Right lobe of liver (tissue), 6 donors: ENCODE data around the gene PCNX2. TPM values are rescaled to one million over a fixed set of nuclear protein-coding genes. Genes with fewer than 3 reads are reported as not detected.

Experiments used
- ATAC-seq, 4 donors: fragments of 200-7000 bp; cut with Tn5 transposase; one replicate each; pipeline ENCODE4 v1.9.1; 2020; ENCODE audit warnings: mild to moderate bottlenecking in 4 of 4, moderate library complexity in 4 of 4
- DNase-seq, 3 donors: peaks; one replicate each; pipeline ENCODE4 v3.0.0-alpha.2; 2020
- H3K27ac ChIP-seq, 3 donors: fragments of 200-600 bp; one replicate each; pipeline ENCODE4 v1.8.0; 2022
- H3K27me3 ChIP-seq, 2 donors: fragments of 200-600 bp; one replicate each; pipeline ENCODE4 v1.8.0; 2022
- H3K36me3 ChIP-seq, 4 donors: fragments of 200-600 bp; sonication (generic) in 1 of 4; one replicate each; pipeline versions ENCODE4 v1.5.1 to v1.8.0; 2017 to 2022; ENCODE audit warnings: control low read depth in 1 of 4
- H3K4me1 ChIP-seq, 4 donors: fragments of 200-600 bp; sonication (generic) in 1 of 4; one replicate each; pipeline versions ENCODE4 v1.5.1 to v1.8.0; 2017 to 2022; ENCODE audit warnings: control low read depth in 1 of 4
- H3K4me3 ChIP-seq, 3 donors: fragments of 200-600 bp; one replicate each; pipeline ENCODE4 v1.8.0; 2022
- H3K9me3 ChIP-seq, 4 donors: fragments of 200-600 bp; sonication (generic) in 1 of 4; one replicate each; pipeline versions ENCODE4 v1.5.1 to v1.8.0; 2017 to 2022; ENCODE audit warnings: control low read depth in 1 of 4
- CTCF ChIP-seq, 4 donors: fragments of 200-600 bp in 3 of 4; fragments of 450-650 bp in 1 of 4; IDR thresholded peaks; one replicate each; pipeline versions ENCODE4 v1.5.1 to v1.8.0; 2016 to 2022; ENCODE audit warnings: antibody characterized with exemption in 4 of 4, mild to moderate bottlenecking in 2 of 4
- POLR2A ChIP-seq: fragments of 450-650 bp; IDR thresholded peaks from one replicate; pipeline ENCODE4 v1.6.1; 2017; ENCODE audit warnings: antibody characterized with exemption, mild to moderate bottlenecking
- WGBS: methylation state at CpG from one replicate; pipeline ENCODE4 v1.1.6; 2018; ENCODE audit warnings: low coverage, low lambda C conversion rate; ENCODE audit not compliant: insufficient coverage; ENCODE audit errors: missing lambda C conversion rate; 5-methylcytosine and 5-hydroxymethylcytosine counted together
- intact Hi-C, 2 donors: fragments of 100-400 bp; cut with DNase I; formaldehyde crosslinking; loops; one replicate each; pipeline versions ENCODE4 v1.11.2 to v1.14.1; 2022
- total RNA-seq, 6 experiments: library from RNA; depleted of rRNA in 2 of 6; stranded (reverse); fragments of >200 nt in 2 of 6; fragmentation: NEBNext Ultra II Directional in 3 of 6; extraction: Animal tissue kit (Norgen Biotek cat#: 25700) in 3 of 6; gene quantifications; one replicate each; pipeline versions ENCODE4 v1.1.0 to v1.2.4, GENCODE V29; 2016 to 2023
- donor health status: DM: no; HTN: yes; CAD: no.
- donor health status: DM: no; HTN: no; CAD: no.
- donor health status: DM: no; HTN: no; CAD: no.
- donor health status: DM: no; HTN: yes; CAD: no.
- donor health status: DM: no; HTN: yes; CAD: no.

Gene PCNX2
- total RNA-seq, 6 experiments from 2014 or later: 0.35 to 3.4 (median 0.82) TPM

- Histone ChIP-seq H3K4me3 (no peak overlapping the region), H3K27ac (no peak overlapping the region), H3K27me3 (no peaks in the 10 kb centered on the region), H3K9me3 (no peaks in the 10 kb centered on the region), H3K4me1 (no peaks in the 10 kb centered on the region), H3K36me3 (no peaks in the 10 kb centered on the region)
- ATAC-seq: no peak
- 78% methylated on average over 11 of the region's 20 CpGs for WGBS
- intact Hi-C loops: no loop called here
- DNase-seq: no peak
- TF ChIP-seq CTCF (IDR thresholded peaks at IDR 0.05): no peak
- no peak for TF ChIP-seq POLR2A
These were observed 305.1 kb downstream of the PCNX2 start for GRCh38 chr1:232990176-232991128.

GRCh38 chr1:232988572-232989040, 306.9 kb downstream of the PCNX2 start:
- ATAC-seq (no peak), DNase-seq (no peak)
- no peaks in the 10 kb centered on the region for H3K4me1 ChIP-seq
- H3K9me3 ChIP-seq: no peaks in the 10 kb centered on the region
- intact Hi-C loops: no loop called here
- TF ChIP-seq POLR2A (no peak), CTCF (IDR thresholded peaks at IDR 0.05) (no peak)
- 68% methylated on average over 4 of the region's 8 CpGs for WGBS
- H3K4me3 ChIP-seq: no peak overlapping the region
- H3K36me3 ChIP-seq: no peaks in the 10 kb centered on the region
- no peaks in the 10 kb centered on the region for H3K27me3 ChIP-seq
- no peak overlapping the region for H3K27ac ChIP-seq

- TF ChIP-seq CTCF (IDR thresholded peaks at IDR 0.05) (no peak), POLR2A (no peak)
These were observed 307.8 kb downstream of the PCNX2 start for GRCh38 chr1:232987774-232988140.

GRCh38 chr1:232987046-232987773, 308.3 kb downstream of the PCNX2 start:
- H3K27ac ChIP-seq: no peak overlapping the region
- no peaks in the 10 kb centered on the region for H3K36me3 ChIP-seq
- no peaks in the 10 kb centered on the region for H3K4me1 ChIP-seq
- WGBS: 80% methylated on average over 3 of the region's 11 CpGs
- H3K4me3 ChIP-seq: no peak overlapping the region
- DNase-seq (no peak), ATAC-seq (no peak)
- intact Hi-C loops: no loop called here
- no peaks in the 10 kb centered on the region for H3K9me3 ChIP-seq
- TF ChIP-seq POLR2A (no peak), CTCF (IDR thresholded peaks at IDR 0.05) (no peak)
- H3K27me3 ChIP-seq: no peaks in the 10 kb centered on the region

More at GRCh38 chr1:232987774-232988140, 307.8 kb downstream of the PCNX2 start:
- ATAC-seq (no peak), DNase-seq (no peak)
- no peaks in the 10 kb centered on the region for H3K27me3 ChIP-seq
- H3K9me3 ChIP-seq: no peaks in the 10 kb centered on the region
- WGBS: 49% methylated on average over 3 of the region's 13 CpGs
- H3K27ac ChIP-seq: no peak overlapping the region
- no peaks in the 10 kb centered on the region for H3K36me3 ChIP-seq
- intact Hi-C loops: no loop called here
- no peaks in the 10 kb centered on the region for H3K4me1 ChIP-seq
- H3K4me3 ChIP-seq: no peak overlapping the region
